Measurements from ENCODE around the gene RAPGEF1.
A peak's percentile ranks its signal among the peaks of the same experiment; 100 is the strongest.
"Not testable (repeated sequence)": the region's sequence is repeated elsewhere in the genome, so short reads cannot be mapped to it uniquely, and the experiment has no call there.

RAPGEF1 gene

DNA sequence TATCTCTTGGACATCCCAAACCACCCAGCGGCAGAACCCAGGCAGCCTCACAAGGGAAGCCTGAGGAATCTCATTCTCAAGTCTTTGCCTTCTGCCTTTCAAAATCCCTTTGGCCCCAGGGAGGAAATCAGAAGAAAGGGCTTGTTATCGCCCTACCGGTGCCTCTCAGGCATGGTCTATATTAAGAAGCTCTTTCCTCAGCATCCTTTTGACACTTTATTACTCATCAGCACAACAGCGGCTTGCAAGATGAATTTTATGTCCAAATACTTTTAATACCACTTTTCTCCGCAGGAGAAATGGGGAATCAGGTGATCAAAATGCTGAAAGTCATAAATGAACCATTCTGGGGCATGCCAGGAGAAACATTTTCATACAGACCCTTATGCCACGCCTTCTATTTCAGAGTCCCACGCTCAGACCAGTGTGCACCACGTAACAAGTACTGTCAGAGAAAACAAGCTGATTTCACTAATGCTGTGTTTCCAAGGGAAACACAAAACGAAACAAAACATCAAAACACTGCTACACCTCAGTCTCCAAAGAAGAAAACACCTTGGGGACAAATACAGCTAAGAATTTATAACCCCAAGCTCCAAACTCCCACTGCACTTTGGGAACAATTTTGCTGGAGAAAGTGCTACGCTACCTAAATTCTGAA is 30.0 kb downstream of the RAPGEF1 start:
- DNase-seq (ENCODE audit: low read depth): peak; percentile 59
- no peak overlapping the region for H3K4me3 ChIP-seq (ENCODE audit: control insufficient read depth, low read depth, low read length)
- no peak for TF ChIP-seq CTCF (conservative IDR thresholded peaks at IDR 0.05; ENCODE audit: control insufficient read depth, insufficient read depth, low read depth, low read length)

DNA sequence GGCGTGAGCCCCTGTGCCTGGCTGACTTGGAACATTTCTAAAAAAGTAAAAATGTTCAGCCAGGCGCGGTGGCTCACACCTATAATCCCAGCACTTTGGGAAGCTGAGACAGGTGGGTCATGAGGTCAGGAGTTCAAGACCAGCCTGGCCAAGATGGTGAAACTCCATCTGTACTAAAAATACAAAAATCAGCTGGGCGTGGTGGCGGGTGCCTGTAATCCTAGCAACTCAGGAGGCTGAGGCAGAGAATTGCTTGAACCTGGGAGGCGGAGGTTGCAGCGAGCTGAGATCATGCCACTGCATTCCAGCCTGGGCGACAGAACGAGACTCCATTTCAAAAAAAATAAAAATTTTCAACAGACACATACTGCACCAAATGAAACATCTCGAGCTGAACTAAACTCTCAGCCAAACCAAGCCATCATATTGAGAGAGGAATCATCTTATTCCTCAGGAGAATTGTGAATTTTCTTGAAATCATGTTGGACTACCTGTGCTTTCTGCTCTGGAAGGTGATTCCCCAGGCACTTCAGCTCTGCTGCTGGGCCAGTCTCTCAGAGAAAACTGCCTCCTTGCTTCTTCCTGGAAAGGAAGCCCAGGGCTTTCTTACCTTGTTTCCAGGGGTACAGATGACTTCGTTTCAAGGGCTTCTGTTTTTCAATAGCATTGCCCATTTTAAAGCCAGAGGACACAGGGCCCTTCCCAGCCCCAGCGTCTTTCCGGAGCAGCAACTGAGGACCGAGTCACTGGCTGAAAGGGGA is 30.7 kb downstream of the RAPGEF1 start:
- not testable (repeated sequence) for DNase-seq (ENCODE audit: low read depth); H3K4me3 ChIP-seq (ENCODE audit: control insufficient read depth, low read depth, low read length)

DNA sequence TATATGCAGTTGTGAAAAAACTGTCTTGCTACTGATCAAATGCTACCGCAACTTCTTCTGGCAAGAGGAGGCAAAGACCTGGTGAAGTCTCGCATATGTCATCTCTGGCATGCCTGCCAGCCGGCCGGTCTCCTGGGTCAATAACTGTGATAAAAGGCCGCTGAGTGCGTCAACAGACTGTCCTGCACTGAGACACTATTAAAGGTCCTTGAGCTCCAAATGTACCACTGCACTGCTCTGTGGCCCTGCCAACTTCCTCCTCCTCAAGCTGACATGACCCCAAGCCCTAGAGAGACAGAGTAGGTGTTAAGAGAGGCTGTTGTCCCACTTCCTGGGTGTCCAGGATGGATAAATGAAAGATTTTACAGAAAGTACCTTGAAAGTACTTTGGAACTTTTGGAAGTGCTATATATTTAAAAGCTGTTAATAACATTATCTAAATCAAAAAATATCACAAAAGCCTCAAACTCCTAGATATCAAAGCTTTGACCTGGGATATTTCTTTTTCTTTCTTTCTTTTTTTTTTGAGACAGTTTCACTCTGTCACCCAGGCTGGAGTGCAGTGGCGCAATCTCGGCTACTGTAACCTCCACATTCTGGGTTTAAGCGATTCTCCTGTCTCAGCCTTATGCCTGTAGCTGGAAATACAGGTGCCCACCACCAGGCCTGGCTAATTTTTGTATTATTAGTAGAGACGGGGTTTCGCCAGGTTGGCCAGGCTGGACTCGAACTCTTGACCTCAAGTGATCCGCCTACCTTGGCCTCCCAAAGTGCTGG is 31.5 kb downstream of the RAPGEF1 start:
- peak; percentile 58 for DNase-seq (ENCODE audit: low read depth)
- H3K4me3 ChIP-seq (ENCODE audit: control insufficient read depth, low read depth, low read length): no peak overlapping the region
- no peak for TF ChIP-seq CTCF (conservative IDR thresholded peaks at IDR 0.05; ENCODE audit: control insufficient read depth, insufficient read depth, low read depth, low read length)

DNA sequence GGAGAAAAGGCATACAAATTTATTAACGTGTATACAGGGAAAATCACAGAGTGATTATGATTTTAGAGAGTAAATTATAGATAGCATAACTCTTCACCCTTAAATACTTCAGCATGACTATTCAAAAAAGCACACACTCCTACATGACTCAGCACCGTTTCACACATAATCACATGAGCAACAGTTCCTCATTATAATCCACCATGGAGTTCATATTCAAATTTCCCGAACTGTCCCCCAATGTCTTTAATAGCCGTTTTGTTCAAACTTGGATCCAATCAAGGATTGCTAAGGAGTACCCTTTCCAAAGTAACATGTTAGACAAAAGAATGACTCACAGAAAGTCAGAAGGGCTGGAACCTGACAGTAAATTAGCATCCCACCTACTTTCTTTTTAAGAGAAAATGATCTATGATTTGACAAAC is 32.1 kb downstream of the RAPGEF1 start:
- DNase-seq (ENCODE audit: low read depth): peak; percentile 90
- TF ChIP-seq CTCF (conservative IDR thresholded peaks at IDR 0.05; ENCODE audit: control insufficient read depth, insufficient read depth, low read depth, low read length): no peak
- no peak overlapping the region for H3K4me3 ChIP-seq (ENCODE audit: control insufficient read depth, low read depth, low read length)

GRCh38 chr9:131707050-131707449 is 32.8 kb downstream of the RAPGEF1 start:
- no peak for DNase-seq (ENCODE audit: low read depth)
- H3K4me3 ChIP-seq (ENCODE audit: control insufficient read depth, low read depth, low read length): no peak overlapping the region
- no peak for TF ChIP-seq CTCF (conservative IDR thresholded peaks at IDR 0.05; ENCODE audit: control insufficient read depth, insufficient read depth, low read depth, low read length)

GRCh38 chr9:131706608-131706970 is 33.3 kb downstream of the RAPGEF1 start:
- TF ChIP-seq CTCF (conservative IDR thresholded peaks at IDR 0.05; ENCODE audit: control insufficient read depth, insufficient read depth, low read depth, low read length): no peak
- H3K4me3 ChIP-seq (ENCODE audit: control insufficient read depth, low read depth, low read length): no peak overlapping the region
- no peak for DNase-seq (ENCODE audit: low read depth)

DNA sequence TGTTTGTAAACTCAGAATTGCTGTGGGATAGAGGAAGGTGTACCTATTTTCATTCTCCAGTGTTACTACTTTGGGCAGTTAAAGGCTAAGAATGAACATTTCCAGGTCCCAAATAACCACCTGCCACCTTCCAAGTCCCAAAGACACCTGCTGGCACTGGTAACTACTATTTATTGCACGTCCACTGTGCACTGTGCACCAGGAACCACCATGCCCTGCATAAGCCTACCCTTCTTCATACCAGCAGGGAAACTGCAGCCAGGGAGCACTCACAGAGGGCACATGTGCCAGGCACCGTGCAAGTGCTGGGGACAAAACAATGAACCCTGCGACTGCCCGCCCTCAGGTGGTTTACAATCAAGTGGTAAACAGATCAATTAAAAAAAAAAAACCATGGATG is 34.9 kb downstream of the RAPGEF1 start:
- no peak for DNase-seq (ENCODE audit: low read depth)
- no peak for TF ChIP-seq CTCF (conservative IDR thresholded peaks at IDR 0.05; ENCODE audit: control insufficient read depth, insufficient read depth, low read depth, low read length)

More for the DNA sequence above, 34.9 kb downstream of the RAPGEF1 start:
- H3K4me3 ChIP-seq (ENCODE audit: control insufficient read depth, low read depth, low read length): no peak overlapping the region
